ENCODE measurements around the gene ARHGAP26. TPM values are rescaled to one million over a fixed set of nuclear protein-coding genes. Genes with fewer than 3 reads are reported as not detected.
A peak's percentile ranks its signal among the peaks of the same experiment; 100 is the strongest.

ARHGAP26 gene
- total RNA-seq, 1 donor from 2014 or later, result 20.1 TPM

DNA sequence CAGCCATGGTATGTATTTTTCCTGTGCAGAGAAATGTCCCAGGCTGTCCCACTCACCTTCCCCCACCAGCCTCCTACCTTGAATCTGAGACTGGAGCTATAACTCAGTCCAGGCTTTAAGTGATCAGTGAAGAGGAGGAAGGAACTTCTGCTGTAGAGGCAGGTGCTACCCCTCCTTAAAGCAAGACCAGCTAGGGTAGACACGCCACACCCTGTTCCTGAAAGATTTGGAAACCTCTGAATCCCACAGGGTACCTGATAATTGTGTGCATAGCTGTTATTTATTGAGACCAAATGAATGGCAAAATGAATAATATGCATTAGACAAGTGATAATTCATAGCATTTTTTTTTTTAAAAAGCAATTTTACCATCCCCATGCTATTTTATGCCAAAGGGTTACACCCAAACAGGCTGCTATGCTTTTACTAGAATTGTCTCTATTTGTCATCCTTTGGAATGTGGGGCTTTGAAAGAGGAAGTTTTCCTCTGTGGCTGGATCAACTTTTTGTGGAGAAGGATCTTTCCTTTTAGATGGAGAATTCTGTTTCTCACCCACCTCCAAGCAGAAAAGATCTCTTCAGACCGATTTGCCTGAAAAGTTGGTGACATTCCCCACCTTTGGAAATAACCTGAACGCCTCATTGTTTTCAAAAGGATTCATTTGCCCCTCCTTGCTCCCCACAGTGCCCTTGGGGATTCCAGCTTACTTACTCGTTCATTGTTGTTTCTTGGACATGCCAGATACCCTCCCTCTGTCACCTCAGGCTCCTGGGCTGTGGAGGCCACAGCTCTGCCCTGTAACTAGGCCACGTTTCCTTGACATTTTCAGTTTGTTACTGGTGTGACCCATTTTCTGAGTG, 384.6 kb downstream of the ARHGAP26 start:
- H3K27ac Mint-ChIP-seq (ENCODE audit: unreplicated experiment), result no peak overlapping the region
- peaks cover 4% of the 10 kb centered on the region for H3K36me3 Mint-ChIP-seq (ENCODE audit: unreplicated experiment)

DNA sequence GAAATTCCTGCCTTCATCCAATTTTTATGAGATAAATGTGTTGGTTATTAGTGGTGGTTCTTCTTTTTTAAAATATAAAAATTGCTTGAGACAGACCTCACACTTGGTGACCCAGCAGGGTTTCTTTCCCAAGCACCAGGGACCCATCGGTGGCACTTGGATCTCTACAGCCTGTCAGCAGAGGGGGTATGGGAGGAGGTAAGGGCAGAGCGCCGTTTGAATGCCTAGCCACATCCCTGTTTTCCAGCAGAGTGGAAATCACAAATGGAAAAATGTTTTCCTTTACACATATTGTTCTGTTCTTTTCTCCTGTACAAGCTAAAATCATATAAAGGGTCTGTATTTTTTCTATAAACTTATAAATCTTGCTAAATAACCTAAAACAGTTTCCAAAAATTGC, 385.3 kb downstream of the ARHGAP26 start:
- TF ChIP-seq, protein P1, sequence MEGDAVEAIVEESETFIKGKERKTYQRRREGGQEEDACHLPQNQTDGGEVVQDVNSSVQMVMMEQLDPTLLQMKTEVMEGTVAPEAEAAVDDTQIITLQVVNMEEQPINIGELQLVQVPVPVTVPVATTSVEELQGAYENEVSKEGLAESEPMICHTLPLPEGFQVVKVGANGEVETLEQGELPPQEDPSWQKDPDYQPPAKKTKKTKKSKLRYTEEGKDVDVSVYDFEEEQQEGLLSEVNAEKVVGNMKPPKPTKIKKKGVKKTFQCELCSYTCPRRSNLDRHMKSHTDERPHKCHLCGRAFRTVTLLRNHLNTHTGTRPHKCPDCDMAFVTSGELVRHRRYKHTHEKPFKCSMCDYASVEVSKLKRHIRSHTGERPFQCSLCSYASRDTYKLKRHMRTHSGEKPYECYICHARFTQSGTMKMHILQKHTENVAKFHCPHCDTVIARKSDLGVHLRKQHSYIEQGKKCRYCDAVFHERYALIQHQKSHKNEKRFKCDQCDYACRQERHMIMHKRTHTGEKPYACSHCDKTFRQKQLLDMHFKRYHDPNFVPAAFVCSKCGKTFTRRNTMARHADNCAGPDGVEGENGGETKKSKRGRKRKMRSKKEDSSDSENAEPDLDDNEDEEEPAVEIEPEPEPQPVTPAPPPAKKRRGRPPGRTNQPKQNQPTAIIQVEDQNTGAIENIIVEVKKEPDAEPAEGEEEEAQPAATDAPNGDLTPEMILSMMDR (IDR thresholded peaks at IDR 0.05; ENCODE audit: partially characterized antibody, unreplicated experiment), result no peak
- Mint-ChIP-seq H3K27ac (ENCODE audit: unreplicated experiment) (no peak overlapping the region), H3K36me3 (ENCODE audit: unreplicated experiment) (peaks cover 4% of the 10 kb centered on the region), H3K27me3 (ENCODE audit: unreplicated experiment) (no peaks in the 10 kb centered on the region), H3K4me1 (ENCODE audit: low read depth, unreplicated experiment) (peaks cover 17% of the 10 kb centered on the region), H3K4me3 (ENCODE audit: unreplicated experiment) (no peak overlapping the region), H3K9me3 (ENCODE audit: unreplicated experiment) (no peaks in the 10 kb centered on the region)
- DNase-seq, result no peak

More for the DNA sequence above, 384.6 kb downstream of the ARHGAP26 start:
- H3K4me1 Mint-ChIP-seq (ENCODE audit: low read depth, unreplicated experiment), result peaks cover 16% of the 10 kb centered on the region
- DNase-seq, result no peak
- no peaks in the 10 kb centered on the region for H3K27me3 Mint-ChIP-seq (ENCODE audit: unreplicated experiment)
- H3K9me3 Mint-ChIP-seq (ENCODE audit: unreplicated experiment), result no peaks in the 10 kb centered on the region
- no peak overlapping the region for H3K4me3 Mint-ChIP-seq (ENCODE audit: unreplicated experiment)
- TF ChIP-seq, protein P1 (IDR thresholded peaks at IDR 0.05; ENCODE audit: partially characterized antibody, unreplicated experiment), result no peak

DNA sequence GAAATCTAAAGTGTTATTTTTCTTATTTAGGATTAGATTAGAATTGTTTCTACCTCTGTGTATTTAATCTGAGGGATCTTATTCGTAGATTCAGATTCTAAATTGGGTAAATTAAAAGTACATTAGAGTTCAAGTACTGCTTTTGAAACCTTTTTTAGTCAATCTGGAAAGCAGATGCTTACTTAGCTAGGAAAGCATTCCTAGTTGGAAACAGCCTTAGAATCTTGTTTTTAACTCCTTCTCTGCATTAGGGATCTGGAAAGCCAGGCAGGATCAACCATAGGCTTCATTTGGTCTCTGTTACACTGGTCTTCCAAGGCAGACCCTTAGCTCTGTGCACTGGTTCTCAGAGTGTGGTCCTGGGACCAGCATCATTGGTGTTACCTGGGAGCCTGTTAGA, 385.9 kb downstream of the ARHGAP26 start:
- Mint-ChIP-seq H3K27me3 (ENCODE audit: unreplicated experiment) (no peaks in the 10 kb centered on the region), H3K36me3 (ENCODE audit: unreplicated experiment) (peaks cover 4% of the 10 kb centered on the region), H3K27ac (ENCODE audit: unreplicated experiment) (no peak overlapping the region), H3K4me1 (ENCODE audit: low read depth, unreplicated experiment) (peaks cover 19% of the 10 kb centered on the region), H3K9me3 (ENCODE audit: unreplicated experiment) (no peaks in the 10 kb centered on the region), H3K4me3 (ENCODE audit: unreplicated experiment) (no peak overlapping the region)
- no peak for DNase-seq
- TF ChIP-seq, protein P1 (IDR thresholded peaks at IDR 0.05; ENCODE audit: partially characterized antibody, unreplicated experiment), result no peak

DNA sequence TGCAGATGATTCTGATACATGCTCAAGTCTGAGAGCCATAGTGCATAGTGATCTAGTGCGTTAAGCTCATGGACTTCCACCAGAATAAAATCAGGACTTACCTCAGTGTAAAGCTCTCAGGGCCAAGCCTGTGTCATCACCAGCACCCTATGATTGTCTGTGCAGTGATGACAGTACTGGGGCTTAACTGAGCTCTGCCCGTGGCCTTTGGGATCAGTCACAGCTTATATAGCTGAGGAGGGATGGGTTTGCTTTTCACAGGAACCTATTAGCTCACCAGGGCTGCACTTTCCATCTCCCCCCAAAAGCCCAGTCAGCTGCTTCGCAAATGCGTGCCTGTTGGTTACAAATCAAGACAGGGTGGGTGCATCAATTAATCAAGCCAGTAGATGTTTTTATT, 386.4 kb downstream of the ARHGAP26 start:
- Mint-ChIP-seq H3K36me3 (ENCODE audit: unreplicated experiment) (peaks cover 4% of the 10 kb centered on the region), H3K27me3 (ENCODE audit: unreplicated experiment) (peaks cover 2% of the 10 kb centered on the region), H3K4me3 (ENCODE audit: unreplicated experiment) (no peak overlapping the region), H3K9me3 (ENCODE audit: unreplicated experiment) (no peaks in the 10 kb centered on the region), H3K4me1 (ENCODE audit: low read depth, unreplicated experiment) (peaks cover 24% of the 10 kb centered on the region), H3K27ac (ENCODE audit: unreplicated experiment) (no peak overlapping the region)
- TF ChIP-seq, protein P1 (IDR thresholded peaks at IDR 0.05; ENCODE audit: partially characterized antibody, unreplicated experiment), result no peak
- DNase-seq, result no peak

DNA sequence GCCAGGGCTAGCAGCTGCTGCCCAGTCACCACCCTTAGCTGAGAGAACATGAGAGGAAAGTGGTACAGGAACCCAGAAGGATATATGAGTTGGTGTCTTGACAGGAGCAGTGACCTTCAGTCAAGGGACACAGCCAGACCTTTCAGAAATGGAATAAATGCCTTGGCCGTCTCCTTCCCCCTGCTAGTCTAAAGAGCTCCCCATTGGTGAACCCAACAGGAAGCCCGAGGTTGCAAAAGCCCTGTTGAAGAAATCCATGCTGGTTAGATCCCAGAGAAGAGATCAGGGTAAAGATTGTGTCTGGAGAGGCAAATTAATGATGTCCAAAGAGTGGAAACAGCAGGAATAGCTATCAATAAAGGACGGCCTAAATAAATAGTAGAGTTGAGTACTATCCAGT, 388.9 kb downstream of the ARHGAP26 start:
- Mint-ChIP-seq H3K4me3 (ENCODE audit: unreplicated experiment) (no peak overlapping the region), H3K27ac (ENCODE audit: unreplicated experiment) (peak overlapping the region; percentile 53), H3K9me3 (ENCODE audit: unreplicated experiment) (no peaks in the 10 kb centered on the region), H3K27me3 (ENCODE audit: unreplicated experiment) (peaks cover 2% of the 10 kb centered on the region), H3K4me1 (ENCODE audit: low read depth, unreplicated experiment) (peaks cover 33% of the 10 kb centered on the region), H3K36me3 (ENCODE audit: unreplicated experiment) (peaks cover 4% of the 10 kb centered on the region)
- TF ChIP-seq, protein P1 (IDR thresholded peaks at IDR 0.05; ENCODE audit: partially characterized antibody, unreplicated experiment), result no peak
- no peak for DNase-seq

All from glutamatergic neuron (in vitro differentiated cells).